BE2C (cell line): Measurements from ENCODE around the gene FOXP4.

Experiments
- DNase-seq: peaks from one replicate; pipeline ENCODE4 v3.0.0-alpha.2; 2020
- H3K27me3 ChIP-seq: fragments of 250-450 bp; sonication (Bioruptor Pico); 2 replicates; pipeline ENCODE4 v1.5.1; 2020; ENCODE audit warnings: mild to moderate bottlenecking
- H3K36me3 ChIP-seq: fragments of 250-450 bp; sonication (Bioruptor Pico); 2 replicates; pipeline ENCODE4 v1.5.1; 2020; ENCODE audit warnings: mild to moderate bottlenecking
- H3K4me1 ChIP-seq: fragments of 250-450 bp; sonication (Bioruptor Pico); 2 replicates; pipeline ENCODE4 v1.5.1; 2020
- H3K4me3 ChIP-seq: 2 replicates; pipeline ENCODE4 v1.5.1; 2011; ENCODE audit warnings: low read depth, low read length
- H3K9me3 ChIP-seq: fragments of 250-450 bp; sonication (Bioruptor Pico); 2 replicates; pipeline ENCODE4 v1.5.1; 2020
- CTCF ChIP-seq: IDR thresholded peaks from 2 replicates; pipeline ENCODE4 v1.5.1; 2012; ENCODE audit warnings: mild to moderate bottlenecking, low read depth, low read length

FOXP4 gene

GRCh38 chr6:41528409-41528963 is 17.7 kb upstream of the FOXP4 start:
- DNase-seq = no peak
- Histone ChIP-seq H3K4me1 (peaks cover 11% of the 10 kb centered on the region), H3K36me3 (no peaks in the 10 kb centered on the region), H3K9me3 (no peaks in the 10 kb centered on the region), H3K27me3 (no peaks in the 10 kb centered on the region), H3K4me3 (no peak overlapping the region)
- no peak for TF ChIP-seq CTCF

- no peaks in the 10 kb centered on the region for H3K27me3 ChIP-seq
- H3K9me3 ChIP-seq = no peaks in the 10 kb centered on the region
- peaks cover 11% of the 10 kb centered on the region for H3K4me1 ChIP-seq
- no peak for DNase-seq
- no peak overlapping the region for H3K4me3 ChIP-seq
- TF ChIP-seq CTCF = no peak
- no peaks in the 10 kb centered on the region for H3K36me3 ChIP-seq
Observed at GRCh38 chr6:41529049-41529448, 17.1 kb upstream of the FOXP4 start.

DNA sequence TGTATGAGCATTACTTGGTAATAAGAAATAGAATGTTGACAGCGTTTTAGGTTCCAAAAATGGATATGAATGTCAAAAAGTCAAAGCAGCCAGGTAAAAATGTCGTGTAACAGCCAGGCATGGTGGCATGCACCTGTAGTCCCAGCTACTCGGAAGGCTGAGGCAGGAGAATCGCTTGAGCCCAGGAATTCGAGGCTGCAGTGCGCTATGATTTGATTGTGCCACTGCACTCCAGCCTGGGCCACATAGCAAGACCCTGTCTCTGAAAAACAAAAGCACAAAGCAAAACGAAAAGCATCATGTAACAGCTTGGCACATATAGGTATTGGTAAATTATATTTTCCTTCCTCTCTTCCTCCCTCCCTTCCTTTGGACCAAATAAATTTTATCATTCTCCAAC is 16.2 kb upstream of the FOXP4 start:
- no peaks in the 10 kb centered on the region for H3K9me3 ChIP-seq
- no peak for DNase-seq
- TF ChIP-seq CTCF = no peak
- no peaks in the 10 kb centered on the region for H3K36me3 ChIP-seq
- H3K4me3 ChIP-seq = no peak overlapping the region
- no peaks in the 10 kb centered on the region for H3K27me3 ChIP-seq
- H3K4me1 ChIP-seq = peaks cover 11% of the 10 kb centered on the region

DNA sequence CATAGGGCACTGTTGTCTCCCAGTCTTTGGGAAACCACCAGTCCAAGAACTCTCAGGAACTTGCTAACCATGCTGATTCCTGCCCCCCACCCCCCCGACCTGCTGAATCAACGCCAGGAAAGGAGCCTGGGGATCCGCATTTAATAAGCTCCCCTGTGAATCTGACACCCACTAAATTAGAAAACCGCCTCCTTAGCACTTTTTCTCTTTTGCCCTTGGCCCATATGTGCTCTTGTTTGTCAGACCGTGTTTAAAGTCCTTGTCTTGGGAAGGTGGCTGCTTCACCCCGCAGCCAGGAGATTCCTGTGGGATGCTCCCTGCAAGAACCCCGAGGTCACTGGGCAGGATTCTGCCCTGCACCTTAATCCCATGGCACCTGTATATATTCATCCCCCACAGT is 15.7 kb upstream of the FOXP4 start:
- Histone ChIP-seq H3K9me3 (no peaks in the 10 kb centered on the region), H3K36me3 (no peaks in the 10 kb centered on the region), H3K27me3 (no peaks in the 10 kb centered on the region), H3K4me3 (no peak overlapping the region), H3K4me1 (peaks cover 11% of the 10 kb centered on the region)
- TF ChIP-seq CTCF = no peak
- DNase-seq = no peak

DNA sequence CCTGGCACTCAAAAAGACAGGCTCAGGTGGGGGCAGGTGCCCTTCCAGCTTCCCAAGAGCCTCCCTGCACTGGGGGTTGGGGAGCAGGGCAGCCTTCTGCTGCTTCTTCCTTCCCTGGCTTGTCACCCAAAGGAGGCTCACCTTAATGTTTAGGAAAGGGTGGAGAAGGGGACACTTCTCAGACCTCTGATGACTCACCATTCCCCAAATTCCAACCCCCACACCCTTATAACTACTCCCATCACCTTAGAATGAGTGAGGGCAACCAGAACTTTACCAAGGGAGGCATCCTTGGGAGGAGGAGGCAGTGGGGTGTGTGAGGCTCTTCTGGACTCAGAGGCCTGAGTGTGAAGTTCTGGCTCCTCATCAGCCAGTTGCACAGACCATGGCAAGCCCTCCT is 15.2 kb upstream of the FOXP4 start:
- peaks cover 11% of the 10 kb centered on the region for H3K4me1 ChIP-seq
- H3K36me3 ChIP-seq = no peaks in the 10 kb centered on the region
- no peaks in the 10 kb centered on the region for H3K9me3 ChIP-seq
- H3K4me3 ChIP-seq = no peak overlapping the region
- DNase-seq = no peak
- no peaks in the 10 kb centered on the region for H3K27me3 ChIP-seq
- TF ChIP-seq CTCF = no peak

GRCh38 chr6:41531591-41532582 is 14.3 kb upstream of the FOXP4 start:
- no peaks in the 10 kb centered on the region for H3K27me3 ChIP-seq
- TF ChIP-seq CTCF = no peak
- H3K9me3 ChIP-seq = no peaks in the 10 kb centered on the region
- peaks cover 11% of the 10 kb centered on the region for H3K4me1 ChIP-seq
- DNase-seq = peak; percentile 66
- H3K4me3 ChIP-seq = peak overlapping the region; percentile 1; the same call in 1 of the 2 replicates
- no peaks in the 10 kb centered on the region for H3K36me3 ChIP-seq
